NK-92 (cell line): ENCODE measurements around the gene DAZL.
"Not testable (repeated sequence)": the region's sequence is repeated elsewhere in the genome, so short reads cannot be mapped to it uniquely, and the experiment has no call there.

Source experiments
- DNase-seq: peaks from one replicate; lab custom pipeline; 2025; ENCODE audit not compliant: unreplicated experiment; lab: John Stamatoyannopoulos, UW

DAZL gene

GRCh38 chr3:16604887-16605602 is at the start of gene DAZL:
DAZL (minus strand) TSS chr3:16605423; CDS start chr3:16605205, 218 bp downstream.
- DNase-seq = no peak

GRCh38 chr3:16654976-16655375 is 49.8 kb upstream of the DAZL start:
- no peak for DNase-seq

GRCh38 chr3:16653712-16654111 is 48.5 kb upstream of the DAZL start:
- no peak for DNase-seq

- no peak for DNase-seq
Measured at GRCh38 chr3:16647668-16648067, 42.4 kb upstream of the DAZL start.

- no peak for DNase-seq
Measured at GRCh38 chr3:16639806-16640205, 34.6 kb upstream of the DAZL start.

GRCh38 chr3:16633948-16634347 is 28.7 kb upstream of the DAZL start:
- no peak for DNase-seq

GRCh38 chr3:16632395-16632794 is 27.2 kb upstream of the DAZL start:
- no peak for DNase-seq

- DNase-seq = no peak
Measured at GRCh38 chr3:16618721-16619120, 13.5 kb upstream of the DAZL start.

- DNase-seq = not testable (repeated sequence)
Measured at GRCh38 chr3:16617155-16617554, 11.9 kb upstream of the DAZL start.

GRCh38 chr3:16616083-16616482 is 10.9 kb upstream of the DAZL start:
- no peak for DNase-seq

- DNase-seq = no peak
Measured at GRCh38 chr3:16614033-16615031, 9.1 kb upstream of the DAZL start.

- DNase-seq = no peak
Measured at GRCh38 chr3:16609927-16610580, 4.8 kb upstream of the DAZL start.

- no peak for DNase-seq
Measured at GRCh38 chr3:16608816-16609215, 3.6 kb upstream of the DAZL start.

GRCh38 chr3:16607718-16608117 is 2.5 kb upstream of the DAZL start:
- no peak for DNase-seq

- no peak for DNase-seq
Measured at GRCh38 chr3:16606398-16606797, 1.2 kb upstream of the DAZL start.

GRCh38 chr3:16605966-16606365 is 743 bp upstream of the DAZL start:
- DNase-seq = no peak

- DNase-seq = no peak
Measured at GRCh38 chr3:16604433-16604832, 790 bp downstream of the DAZL start.

GRCh38 chr3:16601537-16602005 is 3.7 kb downstream of the DAZL start:
- DNase-seq = no peak

- DNase-seq = no peak
Measured at GRCh38 chr3:16600780-16601536, 4.3 kb downstream of the DAZL start.

- DNase-seq = no peak
Measured at GRCh38 chr3:16599694-16600093, 5.5 kb downstream of the DAZL start.
